Right ventricle myocardium superior (tissue), 1 donor: Measurements from ENCODE around the gene CYP3A5. TPM values are rescaled to one million over a fixed set of nuclear protein-coding genes. Genes with fewer than 3 reads are reported as not detected.
A peak's percentile ranks its signal among the peaks of the same experiment; 100 is the strongest.
"Not testable (repeated sequence)": the region's sequence is repeated elsewhere in the genome, so short reads cannot be mapped to it uniquely, and the experiment has no call there.

Source experiments
- ATAC-seq: fragments of 200-7000 bp; cut with Tn5 transposase; one replicate; pipeline ENCODE4 v1.9.1; 2020; ENCODE audit warnings: mild to moderate bottlenecking; ENCODE audit not compliant: poor library complexity
- DNase-seq: peaks from one replicate; pipeline ENCODE4 v3.0.0-alpha.2; 2020
- intact Hi-C: fragments of 100-400 bp; cut with DNase I; formaldehyde crosslinking; loops from one replicate; pipeline ENCODE4 v1.11.2; 2022
- total RNA-seq: library from RNA; stranded (reverse); fragmentation: NEBNext Ultra II Directional; extraction: Animal tissue kit (Norgen Biotek cat#: 25700); gene quantifications from one replicate; pipeline ENCODE4 v1.2.1, GENCODE V29; 2021
- donor health status: DM: no; HTN: yes; CAD: no; lungs with severe emphysema.

CYP3A5 gene
- total RNA-seq, 1 donor from 2014 or later = not detected

- no peak for ATAC-seq
- DNase-seq = no peak
- intact Hi-C loops = no loop called here
These were observed 28.5 kb downstream of the CYP3A5 start for GRCh38 chr7:99651290-99651689.

GRCh38 chr7:99648843-99649242 lies 31.0 kb downstream of the CYP3A5 start:
- intact Hi-C loops = no loop called here
- ATAC-seq (no peak), DNase-seq (no peak)

GRCh38 chr7:99645590-99645989 lies 34.2 kb downstream of the CYP3A5 start:
- DNase-seq (no peak), ATAC-seq (no peak)
- intact Hi-C loops = no loop called here

- intact Hi-C loops = no loop called here
- no peak for ATAC-seq
- DNase-seq = no peak
These were observed 35.4 kb downstream of the CYP3A5 start for GRCh38 chr7:99644431-99644830.

- DNase-seq (no peak), ATAC-seq (no peak)
- intact Hi-C loops = no loop called here
These were observed 36.3 kb downstream of the CYP3A5 start for GRCh38 chr7:99643464-99643863.

GRCh38 chr7:99642027-99642426 lies 37.8 kb downstream of the CYP3A5 start:
- DNase-seq (no peak), ATAC-seq (no peak)
- intact Hi-C loops = no loop called here

GRCh38 chr7:99639267-99639666 lies 40.5 kb downstream of the CYP3A5 start:
- intact Hi-C loops = no loop called here
- ATAC-seq (no peak), DNase-seq (no peak)

GRCh38 chr7:99638731-99639130 lies 41.1 kb downstream of the CYP3A5 start:
- DNase-seq (no peak), ATAC-seq (no peak)
- intact Hi-C loops = no loop called here

- DNase-seq, ATAC-seq, intact Hi-C loops: not testable (repeated sequence)
These were observed 42.4 kb downstream of the CYP3A5 start for GRCh38 chr7:99637414-99637813.

GRCh38 chr7:99631295-99632109 lies 48.3 kb downstream of the CYP3A5 start:
- intact Hi-C loops = no loop called here
- ATAC-seq (peak; percentile 84), DNase-seq (no peak)

GRCh38 chr7:99629643-99630042 lies 50.2 kb downstream of the CYP3A5 start:
- intact Hi-C loops = no loop called here
- no peak for ATAC-seq

GRCh38 chr7:99628471-99629465 lies 51.0 kb downstream of the CYP3A5 start:
- intact Hi-C loops = no loop called here
- ATAC-seq = no peak

More at GRCh38 chr7:99629643-99630042, 50.2 kb downstream of the CYP3A5 start:
- no peak for DNase-seq

GRCh38 chr7:99627513-99627912 lies 52.3 kb downstream of the CYP3A5 start:
- ATAC-seq (no peak), DNase-seq (no peak)
- intact Hi-C loops = no loop called here

More at GRCh38 chr7:99628471-99629465, 51.0 kb downstream of the CYP3A5 start:
- DNase-seq = no peak

GRCh38 chr7:99626661-99627060 lies 53.1 kb downstream of the CYP3A5 start:
- no peak for ATAC-seq
- intact Hi-C loops = no loop called here
- DNase-seq = no peak

- no peak for DNase-seq
- no peak for ATAC-seq
- intact Hi-C loops = no loop called here
These were observed 53.8 kb downstream of the CYP3A5 start for GRCh38 chr7:99625961-99626360.

- no peak for ATAC-seq
- DNase-seq = no peak
- intact Hi-C loops = no loop called here
These were observed 54.5 kb downstream of the CYP3A5 start for GRCh38 chr7:99625321-99625720.

GRCh38 chr7:99624484-99624883 lies 55.3 kb downstream of the CYP3A5 start:
- ATAC-seq (no peak), DNase-seq (no peak)
- intact Hi-C loops = no loop called here

- DNase-seq (no peak), ATAC-seq (no peak)
- intact Hi-C loops = no loop called here
These were observed 55.9 kb downstream of the CYP3A5 start for GRCh38 chr7:99623702-99624447.
